Hepatocyte (in vitro differentiated cells): ENCODE results near the gene OPCML.

Experiments
- EZH2 ChIP-seq: fragments of 200-600 bp; sonication (generic); IDR thresholded peaks from 2 replicates; pipeline ENCODE4 v1.6.1; 2016; ENCODE audit warnings: antibody characterized with exemption, mild to moderate bottlenecking, borderline replicate concordance
- EZH2phosphoT487 ChIP-seq: fragments of 200-600 bp; sonication (generic); IDR thresholded peaks from one replicate; pipeline ENCODE4 v1.6.1; 2018; ENCODE audit warnings: antibody characterized with exemption, mild to moderate bottlenecking, low read depth, moderate library complexity; ENCODE audit not compliant: unreplicated experiment, severe bottlenecking
- TF ChIP-seq, protein P1 (sequence below): fragments of 200-600 bp; sonication (generic); IDR thresholded peaks from 2 replicates; pipeline ENCODE4 v1.5.1; 2016; ENCODE audit warnings: antibody characterized with exemption, mild to moderate bottlenecking; ENCODE audit not compliant: poor library complexity

DNA sequence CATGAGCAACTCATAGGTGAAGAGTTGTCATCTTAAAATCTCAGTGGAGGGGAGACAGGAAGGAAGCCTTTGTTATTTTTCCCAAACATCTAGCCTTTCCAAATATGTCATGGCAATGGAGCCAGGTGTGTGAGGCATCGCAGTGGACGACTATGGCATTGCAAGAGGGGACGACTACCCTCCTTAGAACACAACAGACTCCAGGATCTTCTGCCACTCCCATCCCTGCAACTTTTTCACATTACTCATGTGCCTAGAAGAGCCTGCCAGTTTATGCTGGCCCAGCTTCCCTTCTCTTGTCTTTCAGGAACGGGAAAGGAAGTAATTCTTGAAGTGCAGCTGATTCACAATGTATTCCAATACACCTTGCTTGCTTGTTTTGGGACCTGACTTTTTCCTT lies 1008.4 kb downstream of the OPCML start:
- TF ChIP-seq EZH2 (no peak), EZH2phosphoT487 (no peak)
- TF ChIP-seq, protein P1, sequence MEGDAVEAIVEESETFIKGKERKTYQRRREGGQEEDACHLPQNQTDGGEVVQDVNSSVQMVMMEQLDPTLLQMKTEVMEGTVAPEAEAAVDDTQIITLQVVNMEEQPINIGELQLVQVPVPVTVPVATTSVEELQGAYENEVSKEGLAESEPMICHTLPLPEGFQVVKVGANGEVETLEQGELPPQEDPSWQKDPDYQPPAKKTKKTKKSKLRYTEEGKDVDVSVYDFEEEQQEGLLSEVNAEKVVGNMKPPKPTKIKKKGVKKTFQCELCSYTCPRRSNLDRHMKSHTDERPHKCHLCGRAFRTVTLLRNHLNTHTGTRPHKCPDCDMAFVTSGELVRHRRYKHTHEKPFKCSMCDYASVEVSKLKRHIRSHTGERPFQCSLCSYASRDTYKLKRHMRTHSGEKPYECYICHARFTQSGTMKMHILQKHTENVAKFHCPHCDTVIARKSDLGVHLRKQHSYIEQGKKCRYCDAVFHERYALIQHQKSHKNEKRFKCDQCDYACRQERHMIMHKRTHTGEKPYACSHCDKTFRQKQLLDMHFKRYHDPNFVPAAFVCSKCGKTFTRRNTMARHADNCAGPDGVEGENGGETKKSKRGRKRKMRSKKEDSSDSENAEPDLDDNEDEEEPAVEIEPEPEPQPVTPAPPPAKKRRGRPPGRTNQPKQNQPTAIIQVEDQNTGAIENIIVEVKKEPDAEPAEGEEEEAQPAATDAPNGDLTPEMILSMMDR, result no peak
